Measurements from ENCODE around the gene CACNA2D1.

The CACNA2D1 gene

GRCh38 chr7:82270870-82271269 lies 172.7 kb downstream of the CACNA2D1 start:
- no peak for DNase-seq

GRCh38 chr7:82268632-82269031 lies 174.9 kb downstream of the CACNA2D1 start:
- DNase-seq, result no peak

GRCh38 chr7:82266081-82266480 lies 177.5 kb downstream of the CACNA2D1 start:
- DNase-seq, result no peak

GRCh38 chr7:82264783-82265305 lies 178.7 kb downstream of the CACNA2D1 start:
- DNase-seq, result no peak

GRCh38 chr7:82263920-82264782 lies 179.4 kb downstream of the CACNA2D1 start:
- DNase-seq, result no peak

- DNase-seq, result no peak
These were observed 185.4 kb downstream of the CACNA2D1 start for GRCh38 chr7:82258181-82258580.

- no peak for DNase-seq
These were observed 186.4 kb downstream of the CACNA2D1 start for GRCh38 chr7:82257118-82257695.

GRCh38 chr7:82255706-82256105 lies 187.9 kb downstream of the CACNA2D1 start:
- DNase-seq, result no peak

- DNase-seq, result no peak
These were observed 193.0 kb downstream of the CACNA2D1 start for GRCh38 chr7:82250598-82250997.

- DNase-seq, result no peak
These were observed 193.6 kb downstream of the CACNA2D1 start for GRCh38 chr7:82249979-82250378.

- no peak for DNase-seq
These were observed 195.7 kb downstream of the CACNA2D1 start for GRCh38 chr7:82247814-82248433.

- no peak for DNase-seq
These were observed 198.5 kb downstream of the CACNA2D1 start for GRCh38 chr7:82244947-82245517.

GRCh38 chr7:82241356-82241755 lies 202.2 kb downstream of the CACNA2D1 start:
- DNase-seq, result no peak

GRCh38 chr7:82235713-82236112 lies 207.9 kb downstream of the CACNA2D1 start:
- no peak for DNase-seq

- no peak for DNase-seq
These were observed 209.0 kb downstream of the CACNA2D1 start for GRCh38 chr7:82234457-82235049.

- DNase-seq, result no peak
These were observed 212.6 kb downstream of the CACNA2D1 start for GRCh38 chr7:82230811-82231581.

- no peak for DNase-seq
These were observed 214.4 kb downstream of the CACNA2D1 start for GRCh38 chr7:82229164-82229563.

GRCh38 chr7:82226191-82226590 lies 217.4 kb downstream of the CACNA2D1 start:
- DNase-seq, result no peak

GRCh38 chr7:82224529-82224928 lies 219.0 kb downstream of the CACNA2D1 start:
- no peak for DNase-seq

- DNase-seq, result no peak
These were observed 220.0 kb downstream of the CACNA2D1 start for GRCh38 chr7:82223580-82223979.

- DNase-seq, result no peak
These were observed 222.4 kb downstream of the CACNA2D1 start for GRCh38 chr7:82221152-82221674.

- DNase-seq, result no peak
These were observed 231.1 kb downstream of the CACNA2D1 start for GRCh38 chr7:82212466-82212865.

Measured in GF-D8 (cell line).